Liver (tissue), 3 donors: ENCODE results near the gene ACP7.

Experiments used
- ATF3 ChIP-seq: IDR thresholded peaks from 2 replicates; pipeline ENCODE4 v1.6.1; 2016; ENCODE audit warnings: antibody characterized with exemption
- CTCF ChIP-seq: fragments of 150-350 bp; IDR thresholded peaks from 2 replicates; pipeline ENCODE4 v1.5.1; 2017; ENCODE audit warnings: improper control_type of control experiment, low read depth, low read length; ENCODE audit not compliant: missing input control
- GABPA ChIP-seq, 2 donors: IDR thresholded peaks in 1 of 2; conservative IDR thresholded peaks in 1 of 2; 2 replicates each; pipeline ENCODE4 v1.6.1; 2016; ENCODE audit warnings: antibody characterized with exemption in 2 of 2, mild to moderate bottlenecking in 1 of 2, moderate library complexity in 1 of 2
- RXRA ChIP-seq, 2 donors: IDR thresholded peaks; 2 replicates each; pipeline ENCODE4 v1.6.1; 2017 to 2018; ENCODE audit warnings: antibody characterized with exemption in 2 of 2, mild to moderate bottlenecking in 1 of 2
- TAF1 ChIP-seq: conservative IDR thresholded peaks from 2 replicates; pipeline ENCODE4 v1.6.1; 2016; ENCODE audit warnings: antibody characterized with exemption, mild to moderate bottlenecking
- ZBTB33 ChIP-seq: IDR thresholded peaks from 2 replicates; pipeline ENCODE4 v1.6.1; 2016; ENCODE audit warnings: antibody characterized with exemption
- TF ChIP-seq, protein P1 (sequence below): IDR thresholded peaks from 2 replicates; pipeline ENCODE4 v1.6.1; 2016; ENCODE audit warnings: antibody characterized with exemption, mild to moderate bottlenecking
- donor health status: healthy.
- donor health status: healthy.

DNA sequence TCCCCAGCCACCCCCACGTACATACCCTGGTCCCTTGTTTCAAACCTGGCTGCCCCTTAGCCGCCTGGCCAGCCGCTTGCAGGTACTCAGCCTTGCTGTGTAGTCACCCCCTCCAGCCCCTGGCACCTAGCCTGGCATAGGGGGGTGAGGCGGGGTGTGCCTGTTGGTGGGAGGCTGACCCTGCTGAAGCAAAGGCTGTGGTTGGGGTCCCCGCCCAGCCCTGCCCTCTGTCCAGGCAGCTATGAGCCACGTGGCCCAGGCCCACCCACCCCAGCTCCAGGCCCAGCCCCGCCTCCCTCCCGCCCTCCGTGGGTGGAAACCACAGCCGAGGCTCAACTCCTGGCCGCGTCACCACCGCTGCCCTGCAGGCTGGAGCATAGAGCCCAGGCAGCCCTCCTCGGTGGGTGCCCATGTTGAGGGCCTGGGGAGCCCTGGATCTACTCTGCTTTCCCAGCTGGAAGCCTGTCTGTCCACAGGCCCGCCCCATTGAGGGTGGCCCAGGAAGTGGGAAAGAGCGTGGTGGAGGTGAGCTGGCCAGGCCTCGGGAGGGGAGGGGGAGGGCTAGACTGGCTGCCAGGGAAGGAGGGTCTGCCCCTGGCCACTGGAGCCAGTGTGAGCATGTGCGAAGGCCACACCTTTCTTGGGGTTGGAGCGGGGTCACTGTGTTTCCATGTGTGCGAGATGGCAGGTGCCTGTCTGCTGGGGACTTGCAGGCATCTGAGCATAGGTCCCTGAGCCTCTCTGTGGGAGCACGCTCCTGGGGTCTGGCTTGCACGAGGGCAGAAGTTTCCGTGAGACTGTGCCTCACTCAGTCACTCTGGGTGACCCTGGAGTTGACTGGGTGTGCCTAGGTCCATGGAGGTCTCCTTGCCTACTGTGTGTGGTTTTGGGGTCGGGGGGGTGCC lies 72.4 kb downstream of the ACP7 start:
- TF ChIP-seq GABPA (IDR thresholded peaks at IDR 0.05 in 1 of 2, conservative IDR thresholded peaks at IDR 0.05 in 1 of 2) (no peak), CTCF (no peak), ATF3 (no peak), TAF1 (no peak), ZBTB33 (no peak), RXRA (IDR thresholded peaks at IDR 0.05) (no peak)
- TF ChIP-seq, protein P1, sequence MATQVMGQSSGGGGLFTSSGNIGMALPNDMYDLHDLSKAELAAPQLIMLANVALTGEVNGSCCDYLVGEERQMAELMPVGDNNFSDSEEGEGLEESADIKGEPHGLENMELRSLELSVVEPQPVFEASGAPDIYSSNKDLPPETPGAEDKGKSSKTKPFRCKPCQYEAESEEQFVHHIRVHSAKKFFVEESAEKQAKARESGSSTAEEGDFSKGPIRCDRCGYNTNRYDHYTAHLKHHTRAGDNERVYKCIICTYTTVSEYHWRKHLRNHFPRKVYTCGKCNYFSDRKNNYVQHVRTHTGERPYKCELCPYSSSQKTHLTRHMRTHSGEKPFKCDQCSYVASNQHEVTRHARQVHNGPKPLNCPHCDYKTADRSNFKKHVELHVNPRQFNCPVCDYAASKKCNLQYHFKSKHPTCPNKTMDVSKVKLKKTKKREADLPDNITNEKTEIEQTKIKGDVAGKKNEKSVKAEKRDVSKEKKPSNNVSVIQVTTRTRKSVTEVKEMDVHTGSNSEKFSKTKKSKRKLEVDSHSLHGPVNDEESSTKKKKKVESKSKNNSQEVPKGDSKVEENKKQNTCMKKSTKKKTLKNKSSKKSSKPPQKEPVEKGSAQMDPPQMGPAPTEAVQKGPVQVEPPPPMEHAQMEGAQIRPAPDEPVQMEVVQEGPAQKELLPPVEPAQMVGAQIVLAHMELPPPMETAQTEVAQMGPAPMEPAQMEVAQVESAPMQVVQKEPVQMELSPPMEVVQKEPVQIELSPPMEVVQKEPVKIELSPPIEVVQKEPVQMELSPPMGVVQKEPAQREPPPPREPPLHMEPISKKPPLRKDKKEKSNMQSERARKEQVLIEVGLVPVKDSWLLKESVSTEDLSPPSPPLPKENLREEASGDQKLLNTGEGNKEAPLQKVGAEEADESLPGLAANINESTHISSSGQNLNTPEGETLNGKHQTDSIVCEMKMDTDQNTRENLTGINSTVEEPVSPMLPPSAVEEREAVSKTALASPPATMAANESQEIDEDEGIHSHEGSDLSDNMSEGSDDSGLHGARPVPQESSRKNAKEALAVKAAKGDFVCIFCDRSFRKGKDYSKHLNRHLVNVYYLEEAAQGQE: no peak
